ENCODE measurements around the gene OFD1.

- no peak for TF ChIP-seq EP300 (IDR thresholded peaks at IDR 0.05; ENCODE audit: borderline replicate concordance)
- TF ChIP-seq CEBPB (IDR thresholded peaks at IDR 0.05) = no peak
- TF ChIP-seq ZBTB7A (IDR thresholded peaks at IDR 0.05; ENCODE audit: low read depth) = no peak
- TF ChIP-seq CREB1 (IDR thresholded peaks at IDR 0.05; ENCODE audit: low read depth) = no peak
- no peak for TF ChIP-seq TCF12 (IDR thresholded peaks at IDR 0.05; ENCODE audit: low read depth)
- no peak for TF ChIP-seq RAD21 (IDR thresholded peaks at IDR 0.05; ENCODE audit: low read depth)
- TF ChIP-seq NFIC (IDR thresholded peaks at IDR 0.05) = no peak
- TF ChIP-seq REST (IDR thresholded peaks at IDR 0.05; ENCODE audit: low read depth) = no peak
- TF ChIP-seq TAF1 (IDR thresholded peaks at IDR 0.05; ENCODE audit: low read depth) = no peak
- no peak for TF ChIP-seq YY1 (IDR thresholded peaks at IDR 0.05; ENCODE audit: low read depth)
- no peak for TF ChIP-seq USF1 (IDR thresholded peaks at IDR 0.05)
Observed at GRCh38 chrX:13694359-13694758, 40.2 kb upstream of the OFD1 start.
